MG63 (cell line): Measurements from ENCODE around the gene SPIN1. TPM values are rescaled to one million over a fixed set of nuclear protein-coding genes. Genes with fewer than 3 reads are reported as not detected.

Source experiments
- DNase-seq: peaks from one replicate; pipeline ENCODE4 v3.0.0-alpha.2; 2020
- H3K27me3 ChIP-seq: fragments of 250-450 bp; sonication (Bioruptor Pico); 2 replicates; pipeline ENCODE4 v1.5.1; 2020; ENCODE audit warnings: mild to moderate bottlenecking, moderate library complexity
- H3K36me3 ChIP-seq: fragments of 250-450 bp; sonication (Bioruptor Pico); 2 replicates; pipeline ENCODE4 v1.5.1; 2020; ENCODE audit warnings: mild to moderate bottlenecking, moderate library complexity
- H3K4me3 ChIP-seq: fragments of 250-450 bp; sonication (Bioruptor Pico); 2 replicates; pipeline ENCODE4 v1.5.1; 2020; ENCODE audit warnings: mild to moderate bottlenecking, moderate library complexity
- H3K9me3 ChIP-seq: fragments of 250-450 bp; sonication (Bioruptor Pico); 2 replicates; pipeline ENCODE4 v1.5.1; 2020; ENCODE audit warnings: mild to moderate bottlenecking, moderate library complexity
- total RNA-seq: library from RNA; depleted of rRNA; stranded (reverse); fragments of >200 nt; shearing (Covaris generic); gene quantifications from 2 replicates; pipeline ENCODE4 v1.2.3, GENCODE V29; 2014; ENCODE audit warnings: low replicate concordance

SPIN1 gene
- total RNA-seq, 1 experiment from 2014 or later: 79.9 TPM

DNA sequence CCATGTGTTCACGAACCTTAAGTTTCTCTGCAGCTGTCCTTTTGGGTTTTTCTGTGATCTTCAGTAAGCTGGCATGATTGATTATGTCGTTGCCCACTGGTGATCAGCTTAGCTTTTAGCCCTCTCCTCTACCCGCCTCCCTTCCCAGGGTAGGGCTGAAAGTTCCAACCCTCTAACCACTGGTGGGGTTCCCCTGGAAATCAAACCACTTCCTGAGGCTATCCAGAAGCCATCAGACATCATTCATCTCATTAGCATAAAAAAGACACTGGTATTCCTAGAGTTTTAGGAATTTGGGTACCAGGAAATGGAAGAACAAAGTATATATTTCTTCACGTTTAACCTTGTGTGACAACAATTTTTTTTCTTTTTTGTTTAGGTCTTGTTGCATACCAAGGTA lies 29.8 kb downstream of the SPIN1 start:
- H3K27me3 ChIP-seq: no peaks in the 10 kb centered on the region
- no peak overlapping the region for H3K4me3 ChIP-seq
- H3K36me3 ChIP-seq: peaks cover 80% of the 10 kb centered on the region
- H3K9me3 ChIP-seq: peaks cover 40% of the 10 kb centered on the region
- DNase-seq: no peak

DNA sequence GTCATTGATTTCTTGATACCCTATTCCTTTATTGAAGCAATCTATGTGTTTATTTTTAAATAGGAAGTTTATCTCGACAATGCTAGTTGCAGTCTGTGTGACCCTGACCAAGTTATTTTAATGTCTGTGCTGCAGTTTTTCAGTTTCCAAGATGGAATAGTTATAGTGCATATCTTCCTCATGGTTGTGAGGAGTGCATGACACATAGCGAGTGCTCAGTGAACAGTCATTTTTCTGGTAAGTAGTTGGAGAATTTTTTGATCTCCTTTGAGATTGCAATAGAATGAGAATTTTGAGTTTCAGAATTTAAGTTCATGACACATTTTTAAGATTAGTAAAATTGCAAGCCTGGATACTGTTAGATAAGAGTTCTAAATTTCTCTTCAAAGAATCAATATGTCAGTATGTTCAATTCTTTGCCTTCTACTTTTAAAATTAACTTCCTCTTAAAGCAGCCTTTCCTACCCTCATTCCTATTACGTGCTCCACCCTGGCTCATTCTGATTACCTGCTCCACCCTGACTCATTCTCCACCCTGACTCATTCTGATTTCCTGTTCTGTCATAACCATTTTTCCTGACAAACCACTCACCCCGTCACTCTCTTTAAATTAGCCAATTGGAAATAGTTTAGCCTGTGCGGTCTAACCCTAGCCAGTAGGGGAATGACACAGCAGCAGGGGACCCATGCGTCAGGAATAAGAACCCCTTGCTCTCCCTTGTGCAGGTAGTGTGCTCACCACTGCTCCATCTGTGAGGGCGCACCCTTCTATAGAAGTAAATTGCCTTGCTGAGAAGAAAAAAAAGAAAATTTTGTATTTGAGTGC lies 30.7 kb downstream of the SPIN1 start:
- no peak for DNase-seq
- Histone ChIP-seq H3K27me3 (no peaks in the 10 kb centered on the region), H3K36me3 (peaks cover 83% of the 10 kb centered on the region), H3K9me3 (peaks cover 39% of the 10 kb centered on the region), H3K4me3 (no peak overlapping the region)

GRCh38 chr9:88420227-88420626 lies 32.0 kb downstream of the SPIN1 start:
- Histone ChIP-seq H3K9me3 (peaks cover 35% of the 10 kb centered on the region), H3K27me3 (no peaks in the 10 kb centered on the region), H3K36me3 (peaks cover 80% of the 10 kb centered on the region), H3K4me3 (no peak overlapping the region)
- DNase-seq: no peak

- H3K27me3 ChIP-seq: no peaks in the 10 kb centered on the region
- H3K36me3 ChIP-seq: peaks cover 78% of the 10 kb centered on the region
- no peak overlapping the region for H3K4me3 ChIP-seq
- H3K9me3 ChIP-seq: peaks cover 35% of the 10 kb centered on the region
- DNase-seq: no peak
Observed at GRCh38 chr9:88421348-88421747, 33.1 kb downstream of the SPIN1 start.

GRCh38 chr9:88425538-88425950 lies 37.3 kb downstream of the SPIN1 start:
- H3K36me3 ChIP-seq: peaks cover 55% of the 10 kb centered on the region
- no peak for DNase-seq

DNA sequence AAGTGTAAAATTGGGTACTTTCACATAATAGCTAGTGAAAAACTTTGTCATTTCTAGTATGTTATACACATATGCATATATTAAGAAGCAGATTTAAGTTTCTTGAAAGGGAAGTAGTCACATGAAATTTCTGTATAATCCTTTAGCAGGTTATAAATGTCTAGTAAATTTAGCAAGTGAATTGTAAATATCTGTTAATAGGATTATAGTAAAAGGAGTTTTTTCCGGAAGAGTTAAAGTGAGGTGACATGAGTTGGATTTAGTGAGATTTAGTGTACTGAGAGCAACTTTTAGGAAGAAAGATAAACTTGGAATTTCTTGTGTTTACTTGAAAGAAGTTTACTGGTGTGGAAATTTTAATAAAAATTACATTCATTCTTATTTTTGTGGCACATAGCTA lies 38.4 kb downstream of the SPIN1 start:
- Histone ChIP-seq H3K36me3 (peaks cover 50% of the 10 kb centered on the region), H3K4me3 (no peak overlapping the region), H3K27me3 (no peaks in the 10 kb centered on the region), H3K9me3 (peaks cover 4% of the 10 kb centered on the region; the same call in 1 of the 2 replicates)
- no peak for DNase-seq

More at GRCh38 chr9:88425538-88425950, 37.3 kb downstream of the SPIN1 start:
- no peaks in the 10 kb centered on the region for H3K27me3 ChIP-seq
- peaks cover 4% of the 10 kb centered on the region; the same call in 1 of the 2 replicates for H3K9me3 ChIP-seq
- H3K4me3 ChIP-seq: no peak overlapping the region

DNA sequence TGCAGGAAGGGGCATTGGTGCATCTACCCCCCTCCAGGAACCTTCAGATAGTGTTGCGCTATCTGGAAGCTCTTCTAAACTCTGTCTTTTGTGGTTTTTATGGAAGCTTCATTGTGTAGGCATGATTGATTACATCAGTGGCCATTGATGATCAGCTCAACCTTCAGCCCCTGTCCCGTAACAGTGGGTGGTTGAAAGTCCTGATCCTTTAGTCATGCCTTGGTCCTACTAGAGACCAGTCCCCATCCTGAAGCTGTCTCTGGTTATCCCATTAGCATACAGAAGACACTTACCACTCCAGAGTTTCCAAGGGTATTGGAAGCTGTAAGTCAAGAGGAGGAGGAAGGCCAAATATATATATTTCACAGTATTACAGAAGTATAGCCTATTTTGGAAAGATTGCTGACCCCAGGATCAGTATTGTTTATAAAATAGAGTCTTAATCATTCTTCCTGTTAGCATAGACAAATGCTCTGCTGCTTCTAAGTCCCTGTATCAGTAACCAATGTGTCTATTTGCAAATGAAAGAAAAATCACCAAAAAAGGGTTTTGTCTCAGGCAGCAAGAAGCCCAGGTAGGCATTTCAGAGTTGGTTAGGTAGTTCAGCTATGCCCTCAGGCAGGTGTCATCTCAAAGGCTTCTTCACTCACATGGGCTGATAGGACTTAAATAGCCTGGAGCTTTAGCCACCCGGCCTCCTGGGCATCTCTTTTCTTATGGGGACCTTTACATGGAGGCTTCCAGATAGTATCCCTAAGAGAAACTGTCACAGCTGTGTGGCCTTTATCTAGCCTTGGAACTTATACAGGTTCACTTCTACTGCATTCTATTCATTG lies 41.6 kb downstream of the SPIN1 start:
- DNase-seq: no peak
- Histone ChIP-seq H3K36me3 (peaks cover 46% of the 10 kb centered on the region), H3K27me3 (no peaks in the 10 kb centered on the region), H3K9me3 (no peaks in the 10 kb centered on the region), H3K4me3 (no peak overlapping the region)

DNA sequence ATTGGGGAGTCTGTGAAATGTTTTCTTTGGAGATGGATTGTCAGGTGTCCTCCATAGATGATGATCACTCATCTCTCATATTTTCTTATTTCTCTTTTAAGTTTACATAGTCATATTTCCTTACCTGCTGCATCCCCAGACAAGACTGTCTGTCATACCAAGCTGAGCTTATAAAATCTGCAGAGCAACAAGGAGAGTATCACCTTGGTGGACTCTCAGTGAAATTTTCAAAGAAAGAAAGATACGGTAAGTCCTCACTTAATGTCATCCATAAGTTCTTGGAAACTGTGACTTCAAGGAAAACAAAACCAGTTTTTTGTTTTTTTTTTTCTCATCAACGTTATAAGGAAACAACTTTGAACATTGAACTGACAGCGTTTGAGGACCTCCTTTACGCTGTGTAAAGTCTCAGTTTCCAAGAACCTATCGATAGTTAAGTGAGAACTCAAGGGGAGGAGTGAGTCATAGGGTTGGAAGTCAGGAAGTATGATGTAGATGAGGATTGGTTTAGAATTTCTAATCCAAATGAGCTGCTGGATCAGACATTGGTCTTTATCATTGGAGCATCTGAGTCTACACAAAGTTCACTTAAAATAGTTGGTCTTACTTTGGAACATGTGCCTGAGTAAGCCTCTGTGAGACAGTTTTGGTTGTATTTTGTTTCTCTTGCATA lies 45.5 kb downstream of the SPIN1 start:
- no peak for DNase-seq
- Histone ChIP-seq H3K4me3 (no peak overlapping the region), H3K9me3 (no peaks in the 10 kb centered on the region), H3K36me3 (peaks cover 46% of the 10 kb centered on the region), H3K27me3 (no peaks in the 10 kb centered on the region)

- Histone ChIP-seq H3K4me3 (no peak overlapping the region), H3K9me3 (no peaks in the 10 kb centered on the region), H3K36me3 (peaks cover 39% of the 10 kb centered on the region), H3K27me3 (no peaks in the 10 kb centered on the region)
- DNase-seq: no peak
Observed at GRCh38 chr9:88435336-88435735, 47.1 kb downstream of the SPIN1 start.

GRCh38 chr9:88436379-88436778 lies 48.1 kb downstream of the SPIN1 start:
- no peak for DNase-seq
- Histone ChIP-seq H3K36me3 (peaks cover 35% of the 10 kb centered on the region), H3K4me3 (no peak overlapping the region), H3K9me3 (no peaks in the 10 kb centered on the region), H3K27me3 (no peaks in the 10 kb centered on the region)

GRCh38 chr9:88437210-88438146 lies 49.2 kb downstream of the SPIN1 start:
- no peak overlapping the region for H3K4me3 ChIP-seq
- DNase-seq: no peak
- peaks cover 36% of the 10 kb centered on the region for H3K36me3 ChIP-seq
- no peaks in the 10 kb centered on the region for H3K27me3 ChIP-seq
- peaks cover 2% of the 10 kb centered on the region; the same call in 1 of the 2 replicates for H3K9me3 ChIP-seq

GRCh38 chr9:88438811-88439210 lies 50.6 kb downstream of the SPIN1 start:
- no peak for DNase-seq
- peaks cover 2% of the 10 kb centered on the region; the same call in 1 of the 2 replicates for H3K9me3 ChIP-seq
- no peaks in the 10 kb centered on the region for H3K27me3 ChIP-seq

DNA sequence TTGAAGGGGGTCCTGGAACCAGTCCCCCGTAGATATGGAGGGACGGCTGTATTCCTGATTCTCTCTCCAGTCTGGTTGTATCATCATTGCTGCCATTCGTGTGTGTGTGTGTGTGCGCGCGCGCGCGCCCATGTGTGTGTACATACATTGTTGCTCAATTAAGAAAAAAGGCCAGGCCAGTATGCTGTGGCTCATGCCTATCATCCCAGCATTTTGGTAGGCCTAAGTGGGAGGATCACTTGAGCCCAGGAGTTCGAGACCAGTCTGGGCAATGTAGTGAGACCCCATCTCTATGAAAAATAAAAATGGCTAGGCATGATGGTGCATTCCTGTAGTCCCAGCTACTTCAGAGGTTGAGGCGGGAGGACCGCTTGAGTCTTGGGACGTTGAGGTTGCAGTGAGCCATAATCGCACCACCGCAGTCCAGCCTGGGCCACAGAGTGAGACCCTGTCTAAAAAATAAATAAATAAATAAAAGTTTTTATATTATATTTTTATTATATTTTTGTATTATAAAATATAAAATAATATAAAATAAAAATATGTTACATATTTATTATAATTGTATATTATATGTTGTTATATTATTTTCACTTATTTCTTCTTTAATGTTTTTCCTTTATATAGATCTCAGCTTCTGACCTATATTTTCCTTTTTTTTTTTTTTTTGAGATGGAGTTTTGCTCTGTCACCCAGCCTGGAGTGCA lies 53.2 kb downstream of the SPIN1 start:
- DNase-seq: no peak
- H3K27me3 ChIP-seq: no peaks in the 10 kb centered on the region
- H3K4me3 ChIP-seq: no peak overlapping the region
- H3K9me3 ChIP-seq: peaks cover 4% of the 10 kb centered on the region; the same call in 1 of the 2 replicates
- peaks cover 13% of the 10 kb centered on the region for H3K36me3 ChIP-seq

More at GRCh38 chr9:88438811-88439210, 50.6 kb downstream of the SPIN1 start:
- H3K36me3 ChIP-seq: peaks cover 24% of the 10 kb centered on the region
- no peak overlapping the region for H3K4me3 ChIP-seq

DNA sequence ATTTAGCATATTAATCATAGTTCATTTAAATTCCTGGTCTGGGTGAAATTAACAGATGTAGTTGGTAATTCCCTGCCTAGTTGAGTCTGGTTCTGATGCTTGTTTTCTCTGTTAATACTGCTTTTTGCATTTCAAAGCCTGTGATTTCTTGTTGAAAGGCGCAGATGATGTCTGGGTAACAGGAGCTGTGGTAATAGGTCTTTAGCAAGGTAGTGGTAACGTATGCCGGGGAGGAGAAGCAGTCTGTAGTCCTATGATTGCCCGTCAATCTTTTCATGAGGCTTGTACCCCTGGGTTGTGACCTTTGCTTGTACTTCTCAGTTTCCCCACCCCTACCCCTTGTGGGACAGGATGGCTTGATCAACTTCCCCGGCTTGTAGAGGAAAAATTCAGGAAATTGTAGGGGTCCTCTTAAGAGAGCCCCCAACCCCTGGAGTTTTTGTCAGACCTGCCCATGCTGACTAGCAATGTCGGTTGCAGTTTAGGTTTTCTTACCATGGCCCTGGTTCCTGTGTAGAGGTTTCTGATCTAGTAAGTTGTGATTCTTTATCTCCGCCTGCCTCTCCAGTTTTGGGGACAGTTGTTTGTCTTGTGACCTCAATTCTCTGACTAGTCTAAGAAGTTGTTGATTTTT lies 55.4 kb downstream of the SPIN1 start:
- Histone ChIP-seq H3K4me3 (no peak overlapping the region), H3K9me3 (peaks cover 4% of the 10 kb centered on the region; the same call in 1 of the 2 replicates), H3K36me3 (peaks cover 11% of the 10 kb centered on the region), H3K27me3 (no peaks in the 10 kb centered on the region)
- DNase-seq: no peak

GRCh38 chr9:88446728-88447127 lies 58.5 kb downstream of the SPIN1 start:
- peaks cover 27% of the 10 kb centered on the region for H3K36me3 ChIP-seq
- H3K4me3 ChIP-seq: no peak overlapping the region
- no peak for DNase-seq
- no peaks in the 10 kb centered on the region for H3K27me3 ChIP-seq
- H3K9me3 ChIP-seq: peaks cover 4% of the 10 kb centered on the region; the same call in 1 of the 2 replicates
